NCI-H1694 (cell line): Measurements from ENCODE around the gene NR1D1.
A peak's percentile ranks its signal among the peaks of the same experiment; 100 is the strongest.

Experiments used
- DNase-seq: peaks from one replicate; lab custom pipeline; 2025; lab: John Stamatoyannopoulos, UW

The NR1D1 gene

GRCh38 chr17:40062329-40063186, 37.8 kb downstream of the NR1D1 start, which contains the start of gene THRA:
Gene THRA, plus strand, starts transcription at chr17:40062965. Its CDS starts 11,524 bp downstream, at chr17:40074489.
- DNase-seq: no peak

- no peak for DNase-seq
These were observed 38.8 kb downstream of the NR1D1 start for GRCh38 chr17:40061609-40062038.

DNA sequence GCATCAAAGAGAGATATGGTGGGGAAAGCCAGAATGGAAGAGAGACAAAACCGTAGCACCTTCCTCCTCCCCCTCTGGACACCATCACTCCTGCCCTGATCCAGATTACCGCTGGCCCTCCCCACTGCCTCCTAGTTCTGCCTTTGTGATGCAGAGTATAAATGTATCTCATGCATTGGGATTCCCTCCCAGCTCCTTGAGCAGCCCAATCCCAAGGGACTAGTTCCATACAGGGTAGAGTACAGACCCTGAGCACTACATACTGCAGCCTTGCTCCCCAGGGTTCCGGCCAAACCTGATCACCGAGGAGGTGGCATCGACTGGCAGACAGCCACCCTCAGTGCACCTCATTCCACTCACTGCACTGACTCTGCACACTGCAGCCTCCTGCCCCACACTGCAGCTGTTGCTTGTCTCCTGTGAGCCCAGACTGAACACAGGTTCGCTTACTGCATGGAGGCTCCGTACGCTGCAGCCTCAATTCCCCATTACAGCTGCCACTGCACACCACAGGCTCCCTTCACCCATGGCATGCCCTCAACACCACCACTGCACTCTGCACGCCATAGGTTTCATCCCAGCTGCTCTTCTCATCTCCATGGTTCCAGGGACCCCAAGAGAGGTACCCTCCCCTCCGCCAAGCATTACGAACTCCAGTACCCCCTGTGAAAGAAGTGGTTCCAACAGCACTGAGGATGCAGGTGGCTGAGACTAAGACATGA, 39.3 kb downstream of the NR1D1 start:
- no peak for DNase-seq

DNA sequence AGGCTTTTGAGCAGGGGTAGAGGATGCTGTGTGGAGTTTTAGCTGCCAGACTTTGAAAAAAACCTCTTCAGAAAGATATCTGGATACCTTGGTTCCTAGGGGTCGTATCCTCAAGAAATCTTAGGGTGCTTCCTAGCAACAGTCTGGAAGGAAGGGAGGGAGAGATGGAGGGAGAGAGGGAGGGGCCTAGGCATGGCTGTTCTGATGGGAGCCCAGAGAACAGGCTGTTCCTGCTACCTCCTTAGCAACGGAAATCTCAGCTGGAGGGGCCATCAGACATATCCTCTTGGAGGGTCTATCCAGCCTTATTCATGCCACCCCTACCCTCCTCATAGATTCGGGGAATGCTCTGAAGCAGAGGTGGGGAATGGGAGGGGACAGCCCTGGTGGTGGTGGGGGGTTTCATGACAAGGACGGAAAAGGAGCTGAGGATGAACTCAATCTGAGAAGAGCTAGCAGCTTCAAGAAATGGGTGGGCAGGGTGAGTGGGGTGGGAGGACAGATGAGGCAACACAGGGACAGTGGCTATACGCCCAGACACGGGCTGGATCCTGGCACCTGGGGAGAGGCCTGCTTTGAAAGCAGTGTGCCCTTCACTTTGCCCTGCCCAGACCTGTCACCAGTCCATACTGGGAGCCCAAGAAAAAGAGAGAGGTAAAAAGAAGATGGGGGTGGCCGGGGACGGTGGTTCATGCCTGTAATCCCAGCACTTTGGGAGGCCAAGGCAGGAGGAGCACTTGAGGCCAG, 40.5 kb downstream of the NR1D1 start:
- no peak for DNase-seq

DNA sequence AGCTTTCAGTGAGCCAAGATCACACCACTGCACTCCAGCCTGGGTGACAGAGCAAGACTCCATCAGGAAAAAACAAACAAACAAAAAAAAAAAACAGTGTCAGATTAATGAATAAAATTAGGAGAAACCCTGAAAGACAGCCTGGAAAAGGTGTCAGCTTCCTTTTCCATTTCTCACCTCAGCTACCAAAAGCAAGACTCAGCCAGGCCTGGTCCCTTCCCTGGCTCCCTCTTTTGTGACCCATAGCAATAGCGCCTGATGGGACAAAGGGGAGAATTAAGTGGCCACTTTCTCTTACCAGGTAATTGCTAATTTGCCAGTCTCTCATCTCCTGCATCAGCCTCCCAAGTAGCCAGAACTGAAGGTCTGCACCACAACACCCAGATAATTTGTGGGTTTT, 41.5 kb downstream of the NR1D1 start:
- DNase-seq: no peak

- DNase-seq: peak; percentile 33
These were observed 42.1 kb downstream of the NR1D1 start for GRCh38 chr17:40058186-40058784.

DNA sequence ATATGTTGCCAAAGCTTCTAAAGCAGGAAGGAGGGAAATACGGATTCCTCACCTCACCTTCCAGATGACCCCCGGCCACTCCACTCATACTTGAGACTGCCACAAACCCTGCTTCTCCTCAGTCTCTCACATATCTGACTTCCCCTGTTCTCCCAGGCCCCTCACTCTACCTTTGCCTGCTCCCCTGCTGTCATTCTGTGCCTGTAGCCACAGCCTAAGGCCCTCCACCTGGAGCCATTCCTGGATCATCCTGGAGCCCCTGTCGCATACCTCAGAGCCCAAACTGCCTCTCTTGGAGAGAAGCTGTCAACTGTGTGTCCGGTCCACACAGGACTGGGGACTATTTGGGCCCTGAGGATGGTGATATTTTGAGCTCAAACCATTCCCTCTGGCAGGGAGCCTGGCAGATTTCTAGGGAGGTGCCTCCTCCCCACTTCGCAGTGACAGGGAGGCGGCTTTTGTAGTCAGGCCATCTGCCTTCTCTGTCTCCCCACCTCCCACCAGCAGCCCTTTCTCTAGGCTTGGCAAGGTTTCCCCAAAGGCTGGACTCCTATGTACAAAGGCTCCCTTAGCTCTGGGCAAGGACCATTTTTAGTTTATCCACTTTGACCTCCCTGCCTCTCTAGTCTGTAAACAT, 43.9 kb downstream of the NR1D1 start:
- peak; percentile 76 for DNase-seq
